SU-DHL-6 (cell line): ENCODE measurements around the gene BUD23.

Experiments
- CTCF ChIP-seq: fragments of 200-600 bp; sonication (generic); IDR thresholded peaks from one replicate; pipeline ENCODE4 v1.5.1; 2017; ENCODE audit warnings: antibody characterized with exemption, mild to moderate bottlenecking, low read length, moderate library complexity; ENCODE audit not compliant: insufficient read depth, poor library complexity, severe bottlenecking
- EZH2phosphoT487 ChIP-seq: fragments of 200-600 bp; sonication (generic), shearing (Covaris generic); conservative IDR thresholded peaks from 2 replicates; pipeline ENCODE4 v1.6.1; 2018; ENCODE audit warnings: mild to moderate bottlenecking, antibody characterized with exemption, low read length, moderate library complexity, mixed read lengths

- no peak for TF ChIP-seq CTCF
- TF ChIP-seq EZH2phosphoT487, result no peak
Measured at GRCh38 chr7:73671322-73671661, 12.1 kb upstream of the BUD23 start.
